SK-N-SH (cell line): ENCODE results near the gene RAPGEF1. TPM values are rescaled to one million over a fixed set of nuclear protein-coding genes. Genes with fewer than 3 reads are reported as not detected.

ENCODE experiments used
- CTCF ChIA-PET: fragments of 300-600, 350-600 bp; formaldehyde crosslinking; extraction: SDS; loops from one replicate; lab custom pipeline; 2021; lab: Yijun Ruan, JAX
- POLR2A ChIA-PET: fragments of 350-600 bp; sonication (Branson Sonifier 250); formaldehyde crosslinking; extraction: SDS; loops from one replicate; lab custom pipeline; 2020; ENCODE audit warnings: antibody characterized with exemption, inconsistent platforms; lab: Yijun Ruan, JAX
- DNase-seq: peaks from one replicate; pipeline ENCODE4 v3.0.0; 2012
- H2AFZ ChIP-seq: fragments of 200-600 bp; sonication (generic); 2 replicates; pipeline ENCODE4 v1.8.1; 2016; ENCODE audit warnings: antibody characterized with exemption, mild to moderate bottlenecking, low read depth
- H3F3A ChIP-seq: fragments of 200-600 bp; sonication (generic); replicated peaks from 2 replicates; pipeline ENCODE3; 2016; ENCODE audit warnings: antibody characterized with exemption, mild to moderate bottlenecking; ENCODE audit not compliant: insufficient read depth
- H3K27ac ChIP-seq, 2 experiments: fragments of 200-500 bp in 1 of 2; fragments of 200-600 bp in 1 of 2; sonication (Bioruptor generic) in 1 of 2; sonication (generic), shearing (Covaris generic) in 1 of 2; 2 replicates each; pipeline versions ENCODE4 v1.5.1 to v1.6.1; 2014 to 2016; ENCODE audit warnings: low read depth in 2 of 2, inconsistent platforms in 1 of 2, low read length in 1 of 2, mild to moderate bottlenecking in 1 of 2, mixed read lengths in 1 of 2
- H3K27me3 ChIP-seq: fragments of 200-600 bp; sonication (generic), shearing (Covaris generic); 2 replicates; pipeline ENCODE4 v1.6.1; 2016; ENCODE audit warnings: mixed run types; ENCODE audit not compliant: insufficient read depth
- H3K36me3 ChIP-seq, 2 experiments: fragments of 200-500 bp in 1 of 2; fragments of 200-600 bp in 1 of 2; sonication (Bioruptor generic) in 1 of 2; sonication (generic) in 1 of 2; replicated peaks in 1 of 2; 2 replicates each; pipeline versions ENCODE3 to v1.5.1; 2014 to 2016; ENCODE audit warnings: low read length in 1 of 2, mild to moderate bottlenecking in 1 of 2; ENCODE audit not compliant: insufficient read depth in 2 of 2, control insufficient read depth in 1 of 2
- H3K4me1 ChIP-seq, 2 experiments: fragments of 200-500 bp in 1 of 2; fragments of 200-600 bp in 1 of 2; sonication (Bioruptor generic) in 1 of 2; sonication (generic), shearing (Covaris generic) in 1 of 2; 2 replicates each; pipeline versions ENCODE4 v1.5.1 to v1.6.1; 2014 to 2016; ENCODE audit warnings: low read depth in 1 of 2, low read length in 1 of 2, mixed run types in 1 of 2; ENCODE audit not compliant: insufficient read depth in 2 of 2, control insufficient read depth in 1 of 2
- H3K4me2 ChIP-seq: fragments of 200-600 bp; sonication (generic), shearing (Covaris generic); 2 replicates; pipeline ENCODE4 v1.6.1; 2017; ENCODE audit warnings: mixed run types
- H3K4me3 ChIP-seq, 2 experiments: fragments of 200-500 bp in 1 of 2; fragments of 200-600 bp in 1 of 2; sonication (Bioruptor generic) in 1 of 2; sonication (generic), shearing (Covaris generic) in 1 of 2; 2 replicates each; pipeline versions ENCODE4 v1.5.1 to v1.8.1; 2014 to 2016; ENCODE audit warnings: low read depth in 2 of 2, inconsistent platforms in 1 of 2, low read length in 1 of 2, mild to moderate bottlenecking in 1 of 2, mixed read lengths in 1 of 2, moderate library complexity in 1 of 2
- H3K79me2 ChIP-seq: fragments of 200-600 bp; sonication (generic); 2 replicates; pipeline ENCODE4 v1.8.1; 2017; ENCODE audit warnings: mild to moderate bottlenecking; ENCODE audit not compliant: insufficient read depth
- H3K9ac ChIP-seq: fragments of 200-600 bp; sonication (generic); 2 replicates; pipeline ENCODE4 v1.6.1; 2017; ENCODE audit warnings: mixed run types
- H3K9me2 ChIP-seq: fragments of 200-600 bp; sonication (generic); 2 replicates; pipeline ENCODE4 v1.6.1; 2017; ENCODE audit warnings: mixed run types
- H3K9me3 ChIP-seq: fragments of 200-600 bp; sonication (generic); 2 replicates; pipeline ENCODE4 v1.6.1; 2017; ENCODE audit warnings: mixed run types, mild to moderate bottlenecking, moderate library complexity
- H4K20me1 ChIP-seq: fragments of 200-600 bp; sonication (generic); 2 replicates; pipeline ENCODE4 v1.6.1; 2017; ENCODE audit warnings: mild to moderate bottlenecking, mixed run types; ENCODE audit not compliant: insufficient read depth
- CHD2 ChIP-seq: fragments of 150-350 bp; IDR thresholded peaks from 2 replicates; pipeline ENCODE4 v1.6.1; 2018; ENCODE audit warnings: low read length; ENCODE audit not compliant: partially characterized antibody
- FOXJ3 ChIP-seq: sonication (generic); formaldehyde crosslinking; IDR thresholded peaks from 2 replicates; pipeline ENCODE4 v1.5.1; 2020; ENCODE audit warnings: mild to moderate bottlenecking, missing genetic modification reagents
- GABPA ChIP-seq: IDR thresholded peaks from 2 replicates; pipeline ENCODE4 v1.4.0; 2012; ENCODE audit warnings: low read depth, mild to moderate bottlenecking
- GATA2 ChIP-seq: sonication (generic); formaldehyde crosslinking; IDR thresholded peaks from 2 replicates; pipeline ENCODE4 v1.5.0; 2020; ENCODE audit warnings: mild to moderate bottlenecking, missing genetic modification reagents
- JUND ChIP-seq: IDR thresholded peaks from 2 replicates; pipeline ENCODE4 v1.4.0; 2012
- MEF2A ChIP-seq: IDR thresholded peaks from 2 replicates; pipeline ENCODE4 v1.4.0; 2012; ENCODE audit warnings: low read depth, borderline replicate concordance
- MXI1 ChIP-seq: IDR thresholded peaks from 2 replicates; pipeline ENCODE4 v1.6.1; 2012; ENCODE audit warnings: mild to moderate bottlenecking, low read depth, low read length, improper control_type of control experiment
- REST ChIP-seq: IDR thresholded peaks from 2 replicates; pipeline ENCODE4 v1.6.1; 2012; ENCODE audit warnings: mild to moderate bottlenecking, low read depth, low read length, moderate library complexity
- SIN3A ChIP-seq: IDR thresholded peaks from 2 replicates; pipeline ENCODE4 v1.6.1; 2012; ENCODE audit warnings: low read depth, mild to moderate bottlenecking, low read length, moderate library complexity, borderline replicate concordance
- SMC3 ChIP-seq: IDR thresholded peaks from 2 replicates; pipeline ENCODE4 v1.6.1; 2012; ENCODE audit warnings: low read depth, low read length, improper control_type of control experiment
- TAF1 ChIP-seq: IDR thresholded peaks from 2 replicates; pipeline ENCODE4 v1.6.1; 2012; ENCODE audit warnings: low read depth, mild to moderate bottlenecking, low read length, moderate library complexity, borderline replicate concordance
- TCF12 ChIP-seq: IDR thresholded peaks from 2 replicates; pipeline ENCODE4 v1.4.0; 2012
- USF1 ChIP-seq: IDR thresholded peaks from 2 replicates; pipeline ENCODE4 v1.4.0; 2012; ENCODE audit warnings: low read depth, borderline replicate concordance
- USF2 ChIP-seq: fragments of 150-350 bp; IDR thresholded peaks from 2 replicates; pipeline ENCODE4 v1.6.1; 2017; ENCODE audit warnings: antibody characterized with exemption, low read length, low read depth, borderline replicate concordance
- YY1 ChIP-seq: IDR thresholded peaks from 2 replicates; pipeline ENCODE4 v1.4.0; 2012; ENCODE audit warnings: low read depth, mild to moderate bottlenecking
- ZBTB33 ChIP-seq: IDR thresholded peaks from 2 replicates; pipeline ENCODE4 v1.4.0; 2012; ENCODE audit warnings: low read depth, borderline replicate concordance
- WGBS: methylation state at CpG from one replicate; pipeline ENCODE4 v1.1.6; 2017; ENCODE audit warnings: low lambda C conversion rate; 5-methylcytosine and 5-hydroxymethylcytosine counted together
- polyA plus RNA-seq, 3 experiments: library from polyadenylated mRNA; depleted of rRNA; stranded (reverse); fragments of >200 nt; gene quantifications; 2 replicates each; pipeline ENCODE4 v1.2.3, GENCODE V29; 2012
- TF ChIP-seq, protein P1 (sequence below): fragments of 150-350 bp; IDR thresholded peaks from 2 replicates; pipeline ENCODE4 v1.6.1; 2016; ENCODE audit warnings: mild to moderate bottlenecking, low read depth, low read length

The RAPGEF1 gene
- polyA plus RNA-seq, 1 of the 3 experiments (the other 2 are of a cell fraction) = 26.2 TPM

DNA sequence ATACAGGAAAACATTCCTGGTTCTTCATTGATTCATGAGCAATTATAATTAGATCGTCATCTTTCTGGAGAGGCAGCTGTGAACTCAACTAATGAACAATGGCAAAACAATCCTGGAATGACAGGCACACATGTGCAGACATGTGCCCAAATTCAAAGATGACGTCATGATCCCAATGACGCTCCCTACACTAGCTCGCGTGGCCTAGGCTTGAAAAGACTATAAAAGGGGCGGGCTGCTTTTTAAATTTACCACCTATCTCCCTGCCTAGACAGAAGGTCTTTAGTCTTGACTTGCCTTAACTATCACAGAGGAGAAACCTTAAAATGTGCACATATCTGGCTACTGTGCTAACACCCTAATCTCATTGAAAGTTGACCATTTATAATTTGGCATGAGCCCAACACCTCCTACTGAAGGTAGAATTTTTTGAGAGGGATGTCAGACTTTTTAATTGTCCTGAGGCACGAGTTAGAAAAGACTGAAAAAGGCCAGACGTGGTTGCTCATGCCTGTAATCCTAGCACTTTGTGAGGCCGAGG, 106.3 kb downstream of the RAPGEF1 start (continued):
- no peak for TF ChIP-seq TCF12
- no peak for TF ChIP-seq YY1
- TF ChIP-seq USF1 = no peak
- no peak for TF ChIP-seq MXI1
- no peak for TF ChIP-seq JUND
- no peak for TF ChIP-seq SIN3A
- TF ChIP-seq SMC3 = no peak
- no peak for TF ChIP-seq FOXJ3
- no peak for TF ChIP-seq TAF1

- Histone ChIP-seq H3K4me1 (peaks cover 4 to 6% of the 10 kb centered on the region in 2 experiments; a peak in 3 of 4 replicates), H3K27ac (no peak overlapping the region), H3K9ac (no peak overlapping the region), H3K36me3 (peaks cover 11 to 17% of the 10 kb centered on the region in 2 experiments), H3K9me3 (no peaks in the 10 kb centered on the region), H3K9me2 (no peaks in the 10 kb centered on the region), H3K4me2 (no peak overlapping the region), H4K20me1 (no peaks in the 10 kb centered on the region), H2AFZ (no peak overlapping the region), H3F3A (no peaks in the 10 kb centered on the region), H3K27me3 (no peaks in the 10 kb centered on the region), H3K4me3 (no peak overlapping the region), H3K79me2 (no peaks in the 10 kb centered on the region)
- TF ChIP-seq REST = no peak
- TF ChIP-seq MEF2A = no peak
- TF ChIP-seq, protein P1, sequence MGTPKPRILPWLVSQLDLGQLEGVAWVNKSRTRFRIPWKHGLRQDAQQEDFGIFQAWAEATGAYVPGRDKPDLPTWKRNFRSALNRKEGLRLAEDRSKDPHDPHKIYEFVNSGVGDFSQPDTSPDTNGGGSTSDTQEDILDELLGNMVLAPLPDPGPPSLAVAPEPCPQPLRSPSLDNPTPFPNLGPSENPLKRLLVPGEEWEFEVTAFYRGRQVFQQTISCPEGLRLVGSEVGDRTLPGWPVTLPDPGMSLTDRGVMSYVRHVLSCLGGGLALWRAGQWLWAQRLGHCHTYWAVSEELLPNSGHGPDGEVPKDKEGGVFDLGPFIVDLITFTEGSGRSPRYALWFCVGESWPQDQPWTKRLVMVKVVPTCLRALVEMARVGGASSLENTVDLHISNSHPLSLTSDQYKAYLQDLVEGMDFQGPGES = no peak
- TF ChIP-seq JUND = no peak
- TF ChIP-seq ZBTB33 = no peak
- TF ChIP-seq GABPA = no peak
- no peak for TF ChIP-seq CHD2
- TF ChIP-seq FOXJ3 = no peak
- no peak for TF ChIP-seq GATA2
- TF ChIP-seq USF2 = no peak
- no peak for DNase-seq
- 96% methylated on average over 13 of the region's 13 CpGs for WGBS
- ChIA-PET CTCF (interaction anchor here (0.9 kb wide), 1 partner anchor 10 kb away, joined by 4 read pairs; no protein-coding TSS in a partner anchor), POLR2A (no interaction called here)
Measured at GRCh38 chr9:131631306-131631705, 108.6 kb downstream of the RAPGEF1 start.
